Measurements from ENCODE around the gene PGR. TPM values are rescaled to one million over a fixed set of nuclear protein-coding genes. Genes with fewer than 3 reads are reported as not detected.

The PGR gene
- total RNA-seq, 1 experiment from 2014 or later = 0.20 TPM

- H3K4me3 Mint-ChIP-seq = peak overlapping the region; percentile 79
- peak; percentile 37 for ATAC-seq
- peak; percentile 48; the same call in 1 of the 2 replicates for TF ChIP-seq TEAD1 (CRISPR knock-in tag; IDR thresholded peaks at IDR 0.05)
- TF ChIP-seq NR3C1 (CRISPR knock-in tag; conservative IDR thresholded peaks at IDR 0.05; ENCODE audit: low read depth) = no peak
- peak; percentile 72; the same call in 1 of the 2 replicates for TF ChIP-seq MAX (CRISPR knock-in tag; IDR thresholded peaks at IDR 0.05)
- no peak for TF ChIP-seq ATF6 (CRISPR knock-in tag; IDR thresholded peaks at IDR 0.05)
- no peak for TF ChIP-seq AFF4 (CRISPR knock-in tag; IDR thresholded peaks at IDR 0.05; ENCODE audit: borderline replicate concordance)
- TF ChIP-seq ESRRA (CRISPR knock-in tag; IDR thresholded peaks at IDR 0.05; ENCODE audit: borderline replicate concordance) = peak; percentile 44; the same call in 1 of the 2 replicates
- no peak for TF ChIP-seq ZSCAN18 (CRISPR knock-in tag; IDR thresholded peaks at IDR 0.05)
- TF ChIP-seq TP53 (CRISPR knock-in tag; IDR thresholded peaks at IDR 0.05) = no peak
- TF ChIP-seq NR1H2 (CRISPR knock-in tag; IDR thresholded peaks at IDR 0.05) = no peak
- no peak for TF ChIP-seq ARID4B (CRISPR knock-in tag; IDR thresholded peaks at IDR 0.05; ENCODE audit: borderline replicate concordance)
- H3K27me3 Mint-ChIP-seq (ENCODE audit: low read depth) = peaks cover 93% of the 10 kb centered on the region
- peak; percentile 43 for DNase-seq (ENCODE audit: low spot score)
- peaks cover 7% of the 10 kb centered on the region for H3K4me1 Mint-ChIP-seq
- POLR2A ChIA-PET = no interaction called here
- H3K27ac Mint-ChIP-seq = no peak overlapping the region
- no peaks in the 10 kb centered on the region for H3K36me3 Mint-ChIP-seq
- no peaks in the 10 kb centered on the region for H3K9me3 Mint-ChIP-seq
- CTCF ChIA-PET = interaction anchor here (0.7 kb wide), 1 partner anchor 323 kb away, joined by 3 read pairs; no protein-coding TSS in a partner anchor
Measured at GRCh38 chr11:101127699-101128570, 1.7 kb downstream of the PGR start.

- ChIA-PET POLR2A (no interaction called here), CTCF (no interaction called here)
- Mint-ChIP-seq H3K9me3 (no peaks in the 10 kb centered on the region), H3K36me3 (no peaks in the 10 kb centered on the region), H3K4me1 (peaks cover 7% of the 10 kb centered on the region), H3K27me3 (ENCODE audit: low read depth) (peaks cover 91% of the 10 kb centered on the region), H3K27ac (no peak overlapping the region), H3K4me3 (peak overlapping the region; percentile 81)
- peak; percentile 51 for ATAC-seq
- DNase-seq (ENCODE audit: low spot score) = peak; percentile 54
- peak; percentile 40 for TF ChIP-seq ZNF423 (CRISPR knock-in tag; IDR thresholded peaks at IDR 0.05)
- 0 out of 2 replicates have a peak, but pooled peaks have one; percentile 15 for TF ChIP-seq FOXP4 (CRISPR knock-in tag; IDR thresholded peaks at IDR 0.05)
- no peak for TF ChIP-seq ZMAT4 (CRISPR knock-in tag; IDR thresholded peaks at IDR 0.05)
- no peak for TF ChIP-seq E2F5 (CRISPR knock-in tag; IDR thresholded peaks at IDR 0.05)
- TF ChIP-seq TCF7 (CRISPR knock-in tag; IDR thresholded peaks at IDR 0.05; ENCODE audit: low read depth) = no peak
- no peak for TF ChIP-seq OVOL2 (CRISPR knock-in tag; IDR thresholded peaks at IDR 0.05; ENCODE audit: borderline replicate concordance)
Measured at GRCh38 chr11:101127197-101127698, 2.4 kb downstream of the PGR start.

Data from WTC11 (cell line).